Panc1 (cell line): ENCODE data around the gene CTLA4. TPM values are rescaled to one million over a fixed set of nuclear protein-coding genes. Genes with fewer than 3 reads are reported as not detected.

Experiments used
- ATAC-seq: fragments of 200-7000 bp; cut with Tn5 transposase; 2 replicates; pipeline ENCODE4 v1.9.1; 2020; ENCODE audit warnings: mild to moderate bottlenecking, moderate library complexity
- BruUV-seq: library from RNA; stranded (reverse); fragments of 400-500 nt; replicated peaks from 2 replicates; lab custom pipeline; 2021; lab: Mats Ljungman, UMichigan
- CTCF ChIA-PET: fragments of 300-600 bp; sonication (Branson Sonifier 250); formaldehyde crosslinking; loops from one replicate; lab custom pipeline; 2022; ENCODE audit warnings: antibody characterized with exemption; lab: Charles Lee
- POLR2A ChIA-PET: fragments of 300-600 bp; sonication (Branson Sonifier 250); formaldehyde crosslinking; loops from one replicate; lab custom pipeline; 2022; ENCODE audit warnings: antibody characterized with exemption; lab: Charles Lee
- DNase-seq: peaks from one replicate; pipeline ENCODE4 v3.0.0-alpha.2; 2010; ENCODE audit warnings: low read depth, low spot score
- H3K27ac ChIP-seq: 2 replicates; pipeline ENCODE4 v1.5.1; 2011; ENCODE audit warnings: mild to moderate bottlenecking, low read length, inconsistent platforms
- H3K27me3 ChIP-seq: fragments of 200-500 bp; sonication (Bioruptor generic); 2 replicates; pipeline ENCODE4 v1.6.0; 2014; ENCODE audit warnings: low read length, inconsistent platforms; ENCODE audit not compliant: control insufficient read depth, insufficient read depth
- H3K36me3 ChIP-seq: fragments of 200-500 bp; sonication (Bioruptor generic); 2 replicates; pipeline ENCODE4 v1.5.1; 2014; ENCODE audit warnings: inconsistent platforms, mild to moderate bottlenecking, low read length, moderate library complexity; ENCODE audit not compliant: control insufficient read depth, insufficient read depth
- H3K4me1 ChIP-seq: 2 replicates; pipeline ENCODE4 v1.5.1; 2011; ENCODE audit warnings: inconsistent platforms, mild to moderate bottlenecking, low read length, moderate library complexity; ENCODE audit not compliant: control insufficient read depth, insufficient read depth
- H3K4me3 ChIP-seq, 2 experiments: 2 replicates each; pipeline ENCODE4 v1.5.1; 2011 to 2012; ENCODE audit warnings: low read depth in 2 of 2, low read length in 2 of 2, mild to moderate bottlenecking in 2 of 2, inconsistent platforms in 1 of 2, moderate library complexity in 1 of 2
- H3K9me3 ChIP-seq: fragments of 200-500 bp; sonication (Bioruptor generic); 2 replicates; pipeline ENCODE4 v1.5.1; 2014; ENCODE audit warnings: low read depth, mild to moderate bottlenecking, inconsistent platforms, low read length, moderate library complexity; ENCODE audit not compliant: control insufficient read depth, insufficient read depth
- POLR2AphosphoS5 ChIP-seq: IDR thresholded peaks from 2 replicates; pipeline ENCODE4 v1.6.1; 2012; ENCODE audit warnings: mild to moderate bottlenecking, low read depth, low read length, moderate library complexity
- REST ChIP-seq, 2 experiments: IDR thresholded peaks; 2 replicates each; pipeline ENCODE4 v1.6.1; 2011 to 2012; ENCODE audit warnings: low read depth in 2 of 2, control low read depth in 1 of 2, low read length in 1 of 2, mild to moderate bottlenecking in 1 of 2, moderate library complexity in 1 of 2; ENCODE audit not compliant: insufficient read depth in 1 of 2
- SIN3A ChIP-seq: IDR thresholded peaks from 2 replicates; pipeline ENCODE4 v1.6.1; 2012; ENCODE audit warnings: low read depth, mild to moderate bottlenecking, low read length, moderate library complexity, borderline replicate concordance; ENCODE audit not compliant: insufficient read depth
- TCF7L2 ChIP-seq: IDR thresholded peaks from 2 replicates; pipeline ENCODE4 v1.6.1; 2011; ENCODE audit warnings: mild to moderate bottlenecking, low read depth, low read length, inconsistent platforms
- in situ Hi-C: cut with HindIII; loops from 2 replicates; pipeline ENCODE4 v1.10.0; 2016; ENCODE audit warnings: low sequenced_read_pairs, low pct_unique_long_range_greater_than_20kb
- intact Hi-C: fragments of 100-400 bp; cut with micrococcal nuclease; formaldehyde crosslinking; loops from one replicate; pipeline ENCODE4 v1.10.0; 2022; ENCODE audit not compliant: unreplicated experiment
- total RNA-seq: library from RNA; stranded (reverse); gene quantifications from one replicate; pipeline ENCODE4 v1.2.1, GENCODE V29; 2021; ENCODE audit not compliant: unreplicated experiment
- TF ChIP-seq, protein P1 (sequence below): fragments of 450-650 bp; IDR thresholded peaks from 2 replicates; pipeline ENCODE4 v1.5.1; 2017; ENCODE audit warnings: mild to moderate bottlenecking

Gene CTLA4
- total RNA-seq, 1 experiment from 2014 or later = 0.08 TPM

GRCh38 chr2:203897544-203897943, 30.0 kb downstream of the CTLA4 start:
- TF ChIP-seq POLR2AphosphoS5 (no peak), REST (IDR thresholded peaks at IDR 0.05; ENCODE audit: insufficient read depth in 1 of 2, low read depth in 2 of 2, low read length in 1 of 2) (no peak), TCF7L2 (no peak), SIN3A (no peak)
- TF ChIP-seq, protein P1, sequence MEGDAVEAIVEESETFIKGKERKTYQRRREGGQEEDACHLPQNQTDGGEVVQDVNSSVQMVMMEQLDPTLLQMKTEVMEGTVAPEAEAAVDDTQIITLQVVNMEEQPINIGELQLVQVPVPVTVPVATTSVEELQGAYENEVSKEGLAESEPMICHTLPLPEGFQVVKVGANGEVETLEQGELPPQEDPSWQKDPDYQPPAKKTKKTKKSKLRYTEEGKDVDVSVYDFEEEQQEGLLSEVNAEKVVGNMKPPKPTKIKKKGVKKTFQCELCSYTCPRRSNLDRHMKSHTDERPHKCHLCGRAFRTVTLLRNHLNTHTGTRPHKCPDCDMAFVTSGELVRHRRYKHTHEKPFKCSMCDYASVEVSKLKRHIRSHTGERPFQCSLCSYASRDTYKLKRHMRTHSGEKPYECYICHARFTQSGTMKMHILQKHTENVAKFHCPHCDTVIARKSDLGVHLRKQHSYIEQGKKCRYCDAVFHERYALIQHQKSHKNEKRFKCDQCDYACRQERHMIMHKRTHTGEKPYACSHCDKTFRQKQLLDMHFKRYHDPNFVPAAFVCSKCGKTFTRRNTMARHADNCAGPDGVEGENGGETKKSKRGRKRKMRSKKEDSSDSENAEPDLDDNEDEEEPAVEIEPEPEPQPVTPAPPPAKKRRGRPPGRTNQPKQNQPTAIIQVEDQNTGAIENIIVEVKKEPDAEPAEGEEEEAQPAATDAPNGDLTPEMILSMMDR = no peak
- intact Hi-C loops = no loop called here
- in situ Hi-C loops = no loop called here
- ChIA-PET POLR2A (interaction anchor here (0.5 to 0.6 kb wide), 2 partner anchors 12 to 523 kb away, joined by 3 read pairs; no protein-coding TSS in a partner anchor), CTCF (no interaction called here)
- Histone ChIP-seq H3K4me1 (no peaks in the 10 kb centered on the region), H3K27ac (no peak overlapping the region), H3K9me3 (no peaks in the 10 kb centered on the region), H3K36me3 (no peaks in the 10 kb centered on the region), H3K27me3 (no peaks in the 10 kb centered on the region), H3K4me3 (no peak overlapping the region)
- BruUV-seq = no TSS peak
- no peak for ATAC-seq
- DNase-seq = no peak

DNA sequence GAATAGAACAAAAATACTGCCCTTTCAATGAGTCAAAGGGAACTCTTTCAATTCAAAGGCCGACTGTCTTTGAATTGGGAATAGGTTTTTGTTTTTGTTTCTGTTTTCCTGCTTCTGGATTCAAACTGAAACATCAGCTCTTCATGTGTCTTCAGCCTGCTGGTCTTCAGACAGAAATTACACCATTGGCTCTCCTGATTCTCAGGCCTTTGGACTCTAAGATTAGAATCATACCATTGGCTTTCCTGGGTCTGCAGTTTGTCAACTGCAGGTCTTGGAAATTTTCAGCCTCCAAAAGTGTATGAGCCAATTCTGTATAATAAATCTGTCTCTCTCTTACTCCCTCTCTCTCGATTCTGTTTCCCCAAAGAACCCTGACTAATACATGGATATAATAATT, 31.1 kb downstream of the CTLA4 start:
- Histone ChIP-seq H3K9me3 (no peaks in the 10 kb centered on the region), H3K27me3 (no peaks in the 10 kb centered on the region), H3K27ac (no peak overlapping the region), H3K4me3 (no peak overlapping the region), H3K36me3 (no peaks in the 10 kb centered on the region), H3K4me1 (no peaks in the 10 kb centered on the region)
- no TSS peak for BruUV-seq
- no peak for DNase-seq
- ChIA-PET CTCF (no interaction called here), POLR2A (no interaction called here)
- no peak for TF ChIP-seq REST (IDR thresholded peaks at IDR 0.05; ENCODE audit: insufficient read depth in 1 of 2, low read depth in 2 of 2, low read length in 1 of 2)
- no peak for TF ChIP-seq TCF7L2
- TF ChIP-seq SIN3A = no peak
- TF ChIP-seq, protein P1 = no peak
- TF ChIP-seq POLR2AphosphoS5 = no peak
- in situ Hi-C loops = no loop called here
- no peak for ATAC-seq
- intact Hi-C loops = no loop called here
